HepG2 (cell line): Measurements from ENCODE around the gene FOSB. TPM values are rescaled to one million over a fixed set of nuclear protein-coding genes. Genes with fewer than 3 reads are reported as not detected.

Experiments used
- ATF1 ChIP-seq: IDR thresholded peaks from 2 replicates; pipeline ENCODE4 v1.6.1; 2016; ENCODE audit warnings: mild to moderate bottlenecking, control low read depth
- DNMT3B ChIP-seq: conservative IDR thresholded peaks from 2 replicates; pipeline ENCODE4 v1.6.1; 2016; ENCODE audit warnings: missing biosample characterization, control low read depth
- FOXK2 ChIP-seq: fragments of 450-650 bp; IDR thresholded peaks from 2 replicates; pipeline ENCODE4 v1.6.1; 2016
- MAFF ChIP-seq: IDR thresholded peaks from 2 replicates; pipeline ENCODE4 v1.6.1; 2011; ENCODE audit warnings: low read depth, low read length, improper control_type of control experiment
- MED1 ChIP-seq: sonication (generic); formaldehyde crosslinking; IDR thresholded peaks from 2 replicates; pipeline ENCODE4 v1.4.0; 2020; ENCODE audit warnings: missing genetic modification reagents
- RFXANK ChIP-seq: IDR thresholded peaks from 2 replicates; pipeline ENCODE4 v1.6.1; 2016
- SALL2 ChIP-seq: sonication (generic); formaldehyde crosslinking; IDR thresholded peaks from 2 replicates; pipeline ENCODE4 v1.8.1; 2023; ENCODE audit warnings: mild to moderate bottlenecking, missing genetic modification reagents, inconsistent platforms
- SOX5 ChIP-seq: IDR thresholded peaks from 2 replicates; pipeline ENCODE4 v1.6.1; 2016; ENCODE audit warnings: borderline replicate concordance
- THAP8 ChIP-seq: sonication (generic); formaldehyde crosslinking; IDR thresholded peaks from 2 replicates; pipeline ENCODE4 v1.5.1; 2020; ENCODE audit warnings: missing genetic modification reagents, mild to moderate bottlenecking, borderline replicate concordance
- ZFP36 ChIP-seq: fragments of 150-350 bp; IDR thresholded peaks from 2 replicates; pipeline ENCODE4 v1.6.1; 2018; ENCODE audit warnings: borderline replicate concordance, low read length, low read depth; ENCODE audit not compliant: partially characterized antibody
- ZNF292 ChIP-seq: sonication (generic); formaldehyde crosslinking; IDR thresholded peaks from 2 replicates; pipeline ENCODE4 v1.8.1; 2022; ENCODE audit warnings: mild to moderate bottlenecking, low read depth, missing genetic modification reagents, borderline replicate concordance
- ZNF549 ChIP-seq: sonication (generic); formaldehyde crosslinking; IDR thresholded peaks from 2 replicates; pipeline ENCODE4 v1.5.0; 2020; ENCODE audit warnings: missing genetic modification reagents
- ZNF563 ChIP-seq: sonication (generic); formaldehyde crosslinking; IDR thresholded peaks from 2 replicates; pipeline ENCODE4 v1.8.0; 2022; ENCODE audit warnings: mild to moderate bottlenecking, moderate library complexity, missing genetic modification reagents
- ZNF766 ChIP-seq: sonication (generic); formaldehyde crosslinking; IDR thresholded peaks from 2 replicates; pipeline ENCODE4 v1.5.0; 2020; ENCODE audit warnings: missing genetic modification reagents, borderline replicate concordance
- polyA plus RNA-seq, 8 experiments: library from polyadenylated mRNA; depleted of rRNA in 3 of 8; stranded (reverse) in 7 of 8; unstranded in 1 of 8; fragments of >200 nt; fragmentation: Illumina TruSeq in 4 of 8; extraction: Trizol in 4 of 8; gene quantifications; 2 replicates each; pipeline versions ENCODE4 v1.2.1 to v1.2.3, GENCODE V29; 2011 to 2016; ENCODE audit warnings: low read depth in 4 of 8, missing spikeins in 1 of 8, mixed read lengths in 1 of 8; ENCODE audit not compliant: insufficient read depth in 1 of 8
- total RNA-seq, 5 experiments: library from RNA; depleted of rRNA; stranded (reverse); fragments of >200 nt; fragmentation: Illumina TruSeq; extraction: Trizol; gene quantifications; 2 replicates each; pipeline ENCODE4 v1.2.3, GENCODE V29; 2016; ENCODE audit warnings: low read depth in 1 of 5
- TF ChIP-seq, protein P1 (sequence below): sonication (generic); formaldehyde crosslinking; IDR thresholded peaks from 2 replicates; pipeline ENCODE4 v1.4.0; 2020; ENCODE audit warnings: missing genetic modification reagents
- TF ChIP-seq, protein P2 (sequence below): sonication (generic); formaldehyde crosslinking; IDR thresholded peaks from 2 replicates; pipeline ENCODE4 v1.5.0; 2020; ENCODE audit warnings: mild to moderate bottlenecking, missing genetic modification reagents
- TF ChIP-seq, protein P3 (sequence below): sonication (generic); formaldehyde crosslinking; IDR thresholded peaks from 2 replicates; pipeline ENCODE4 v1.9.0; 2021; ENCODE audit warnings: missing genetic modification reagents, mild to moderate bottlenecking, borderline replicate concordance
- TF ChIP-seq, protein P4 (sequence below): IDR thresholded peaks from 2 replicates; pipeline ENCODE4 v1.6.1; 2016; ENCODE audit warnings: missing genetic modification reagents, missing compliant biosample characterization

The FOSB gene
- total and polyA plus RNA-seq, 2 of the 13 experiments (the other 11 are each of a cell fraction or from before 2014, with no cell fraction given) = 2.8 to 6.0 TPM

GRCh38 chr19:45469132-45469944 is 1.5 kb downstream of the FOSB start (continued):
- TF ChIP-seq, protein P1, sequence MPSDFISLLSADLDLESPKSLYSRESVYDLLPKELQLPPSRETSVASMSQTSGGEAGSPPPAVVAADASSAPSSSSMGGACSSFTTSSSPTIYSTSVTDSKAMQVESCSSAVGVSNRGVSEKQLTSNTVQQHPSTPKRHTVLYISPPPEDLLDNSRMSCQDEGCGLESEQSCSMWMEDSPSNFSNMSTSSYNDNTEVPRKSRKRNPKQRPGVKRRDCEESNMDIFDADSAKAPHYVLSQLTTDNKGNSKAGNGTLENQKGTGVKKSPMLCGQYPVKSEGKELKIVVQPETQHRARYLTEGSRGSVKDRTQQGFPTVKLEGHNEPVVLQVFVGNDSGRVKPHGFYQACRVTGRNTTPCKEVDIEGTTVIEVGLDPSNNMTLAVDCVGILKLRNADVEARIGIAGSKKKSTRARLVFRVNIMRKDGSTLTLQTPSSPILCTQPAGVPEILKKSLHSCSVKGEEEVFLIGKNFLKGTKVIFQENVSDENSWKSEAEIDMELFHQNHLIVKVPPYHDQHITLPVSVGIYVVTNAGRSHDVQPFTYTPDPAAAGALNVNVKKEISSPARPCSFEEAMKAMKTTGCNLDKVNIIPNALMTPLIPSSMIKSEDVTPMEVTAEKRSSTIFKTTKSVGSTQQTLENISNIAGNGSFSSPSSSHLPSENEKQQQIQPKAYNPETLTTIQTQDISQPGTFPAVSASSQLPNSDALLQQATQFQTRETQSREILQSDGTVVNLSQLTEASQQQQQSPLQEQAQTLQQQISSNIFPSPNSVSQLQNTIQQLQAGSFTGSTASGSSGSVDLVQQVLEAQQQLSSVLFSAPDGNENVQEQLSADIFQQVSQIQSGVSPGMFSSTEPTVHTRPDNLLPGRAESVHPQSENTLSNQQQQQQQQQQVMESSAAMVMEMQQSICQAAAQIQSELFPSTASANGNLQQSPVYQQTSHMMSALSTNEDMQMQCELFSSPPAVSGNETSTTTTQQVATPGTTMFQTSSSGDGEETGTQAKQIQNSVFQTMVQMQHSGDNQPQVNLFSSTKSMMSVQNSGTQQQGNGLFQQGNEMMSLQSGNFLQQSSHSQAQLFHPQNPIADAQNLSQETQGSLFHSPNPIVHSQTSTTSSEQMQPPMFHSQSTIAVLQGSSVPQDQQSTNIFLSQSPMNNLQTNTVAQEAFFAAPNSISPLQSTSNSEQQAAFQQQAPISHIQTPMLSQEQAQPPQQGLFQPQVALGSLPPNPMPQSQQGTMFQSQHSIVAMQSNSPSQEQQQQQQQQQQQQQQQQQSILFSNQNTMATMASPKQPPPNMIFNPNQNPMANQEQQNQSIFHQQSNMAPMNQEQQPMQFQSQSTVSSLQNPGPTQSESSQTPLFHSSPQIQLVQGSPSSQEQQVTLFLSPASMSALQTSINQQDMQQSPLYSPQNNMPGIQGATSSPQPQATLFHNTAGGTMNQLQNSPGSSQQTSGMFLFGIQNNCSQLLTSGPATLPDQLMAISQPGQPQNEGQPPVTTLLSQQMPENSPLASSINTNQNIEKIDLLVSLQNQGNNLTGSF (CRISPR knock-in tag) = no peak
- TF ChIP-seq ZNF292 (no peak; the same call in 1 of the 2 replicates), THAP8 (CRISPR knock-in tag) (no peak; the same call in 1 of the 2 replicates), MED1 (CRISPR knock-in tag) (0 out of 2 replicates have a peak, but pooled peaks have one; percentile 31), ATF1 (CRISPR knock-in tag) (peak; percentile 85), RFXANK (CRISPR knock-in tag) (no peak), ZFP36 (no peak), ZNF563 (CRISPR knock-in tag) (0 out of 2 replicates have a peak, but pooled peaks have one; percentile 47), FOXK2 (no peak), MAFF (no peak), SOX5 (CRISPR knock-in tag) (0 out of 2 replicates have a peak, but pooled peaks have one; percentile 5), ZNF549 (CRISPR knock-in tag) (no peak), SALL2 (CRISPR knock-in tag) (no peak), ZNF766 (no peak), DNMT3B (no peak)
- TF ChIP-seq, protein P2, sequence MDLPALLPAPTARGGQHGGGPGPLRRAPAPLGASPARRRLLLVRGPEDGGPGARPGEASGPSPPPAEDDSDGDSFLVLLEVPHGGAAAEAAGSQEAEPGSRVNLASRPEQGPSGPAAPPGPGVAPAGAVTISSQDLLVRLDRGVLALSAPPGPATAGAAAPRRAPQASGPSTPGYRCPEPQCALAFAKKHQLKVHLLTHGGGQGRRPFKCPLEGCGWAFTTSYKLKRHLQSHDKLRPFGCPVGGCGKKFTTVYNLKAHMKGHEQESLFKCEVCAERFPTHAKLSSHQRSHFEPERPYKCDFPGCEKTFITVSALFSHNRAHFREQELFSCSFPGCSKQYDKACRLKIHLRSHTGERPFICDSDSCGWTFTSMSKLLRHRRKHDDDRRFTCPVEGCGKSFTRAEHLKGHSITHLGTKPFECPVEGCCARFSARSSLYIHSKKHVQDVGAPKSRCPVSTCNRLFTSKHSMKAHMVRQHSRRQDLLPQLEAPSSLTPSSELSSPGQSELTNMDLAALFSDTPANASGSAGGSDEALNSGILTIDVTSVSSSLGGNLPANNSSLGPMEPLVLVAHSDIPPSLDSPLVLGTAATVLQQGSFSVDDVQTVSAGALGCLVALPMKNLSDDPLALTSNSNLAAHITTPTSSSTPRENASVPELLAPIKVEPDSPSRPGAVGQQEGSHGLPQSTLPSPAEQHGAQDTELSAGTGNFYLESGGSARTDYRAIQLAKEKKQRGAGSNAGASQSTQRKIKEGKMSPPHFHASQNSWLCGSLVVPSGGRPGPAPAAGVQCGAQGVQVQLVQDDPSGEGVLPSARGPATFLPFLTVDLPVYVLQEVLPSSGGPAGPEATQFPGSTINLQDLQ (CRISPR knock-in tag) = no peak
- TF ChIP-seq, protein P3, sequence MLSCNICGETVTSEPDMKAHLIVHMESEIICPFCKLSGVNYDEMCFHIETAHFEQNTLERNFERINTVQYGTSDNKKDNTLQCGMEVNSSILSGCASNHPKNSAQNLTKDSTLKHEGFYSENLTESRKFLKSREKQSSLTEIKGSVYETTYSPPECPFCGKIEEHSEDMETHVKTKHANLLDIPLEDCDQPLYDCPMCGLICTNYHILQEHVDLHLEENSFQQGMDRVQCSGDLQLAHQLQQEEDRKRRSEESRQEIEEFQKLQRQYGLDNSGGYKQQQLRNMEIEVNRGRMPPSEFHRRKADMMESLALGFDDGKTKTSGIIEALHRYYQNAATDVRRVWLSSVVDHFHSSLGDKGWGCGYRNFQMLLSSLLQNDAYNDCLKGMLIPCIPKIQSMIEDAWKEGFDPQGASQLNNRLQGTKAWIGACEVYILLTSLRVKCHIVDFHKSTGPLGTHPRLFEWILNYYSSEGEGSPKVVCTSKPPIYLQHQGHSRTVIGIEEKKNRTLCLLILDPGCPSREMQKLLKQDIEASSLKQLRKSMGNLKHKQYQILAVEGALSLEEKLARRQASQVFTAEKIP (CRISPR knock-in tag) = no peak
- TF ChIP-seq, protein P4, sequence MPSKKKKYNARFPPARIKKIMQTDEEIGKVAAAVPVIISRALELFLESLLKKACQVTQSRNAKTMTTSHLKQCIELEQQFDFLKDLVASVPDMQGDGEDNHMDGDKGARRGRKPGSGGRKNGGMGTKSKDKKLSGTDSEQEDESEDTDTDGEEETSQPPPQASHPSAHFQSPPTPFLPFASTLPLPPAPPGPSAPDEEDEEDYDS = peak; percentile 96
